ENCODE results near the gene RGS6.
A peak's percentile ranks its signal among the peaks of the same experiment; 100 is the strongest.
"Not testable (repeated sequence)": the region's sequence is repeated elsewhere in the genome, so short reads cannot be mapped to it uniquely, and the experiment has no call there.

The RGS6 gene

GRCh38 chr14:72464226-72464625, 532.0 kb downstream of the RGS6 start:
- no peak for TF ChIP-seq Cebpa-rat (IDR thresholded peaks at IDR 0.05)
- Histone ChIP-seq H3K4me1 (no peaks in the 10 kb centered on the region), H3K27ac (no peak overlapping the region), H3K4me2 (no peak overlapping the region), H3K9ac (no peak overlapping the region), H3K9me3 (peaks cover 24% of the 10 kb centered on the region), H4K20me1 (no peaks in the 10 kb centered on the region), H3K27me3 (no peaks in the 10 kb centered on the region), H3K4me3 (no peak overlapping the region), H3K36me3 (no peaks in the 10 kb centered on the region)

DNA sequence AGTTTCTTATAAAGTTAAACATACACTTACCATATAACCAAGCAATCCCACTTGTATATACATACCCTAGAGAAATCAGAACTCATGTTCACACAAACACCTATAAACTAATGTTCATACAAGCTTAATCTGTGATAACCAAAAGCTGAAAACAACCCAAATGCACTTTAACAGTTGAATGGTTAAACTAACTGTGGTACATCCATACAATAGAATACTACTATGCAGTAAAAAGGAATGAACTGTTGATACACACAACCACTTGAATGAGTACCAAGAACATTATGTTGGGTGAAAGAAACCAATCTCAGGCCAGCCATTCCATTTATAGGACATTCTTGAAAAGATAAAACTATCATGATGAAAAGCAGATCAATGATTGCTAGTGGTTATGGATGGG, 534.1 kb downstream of the RGS6 start:
- H3K9me3 ChIP-seq = peaks cover 24% of the 10 kb centered on the region
- no peak overlapping the region for H3K27ac ChIP-seq
- H3K36me3 ChIP-seq = no peaks in the 10 kb centered on the region
- no peaks in the 10 kb centered on the region for H3K27me3 ChIP-seq
- no peaks in the 10 kb centered on the region for H4K20me1 ChIP-seq
- no peaks in the 10 kb centered on the region for H3K4me1 ChIP-seq
- no peak for TF ChIP-seq Cebpa-rat (IDR thresholded peaks at IDR 0.05)
- no peak overlapping the region for H3K4me2 ChIP-seq
- no peak overlapping the region for H3K9ac ChIP-seq
- H3K4me3 ChIP-seq = no peak overlapping the region

- no peaks in the 10 kb centered on the region for H3K27me3 ChIP-seq
Observed at GRCh38 chr14:72471346-72471745, 539.1 kb downstream of the RGS6 start.

GRCh38 chr14:72472845-72473244, 540.6 kb downstream of the RGS6 start:
- H3K9me3 ChIP-seq = no peaks in the 10 kb centered on the region
- no peak overlapping the region for H3K9ac ChIP-seq
- H4K20me1 ChIP-seq = no peaks in the 10 kb centered on the region
- no peaks in the 10 kb centered on the region for H3K36me3 ChIP-seq
- TF ChIP-seq Cebpa-rat (IDR thresholded peaks at IDR 0.05) = no peak
- H3K4me3 ChIP-seq = no peak overlapping the region
- peaks cover 21% of the 10 kb centered on the region for H3K4me1 ChIP-seq
- H3K27me3 ChIP-seq = no peaks in the 10 kb centered on the region
- H3K27ac ChIP-seq = no peak overlapping the region
- no peak overlapping the region for H3K4me2 ChIP-seq

More at GRCh38 chr14:72471346-72471745, 539.1 kb downstream of the RGS6 start:
- TF ChIP-seq Cebpa-rat (IDR thresholded peaks at IDR 0.05) = no peak
- Histone ChIP-seq H3K9ac (no peak overlapping the region), H3K4me2 (no peak overlapping the region), H3K4me3 (no peak overlapping the region), H3K9me3 (peaks cover 15% of the 10 kb centered on the region), H4K20me1 (no peaks in the 10 kb centered on the region), H3K27ac (no peak overlapping the region), H3K36me3 (no peaks in the 10 kb centered on the region), H3K4me1 (peaks cover 6% of the 10 kb centered on the region)

- H3K4me2 ChIP-seq = peak overlapping the region; percentile 75
- TF ChIP-seq Cebpa-rat (IDR thresholded peaks at IDR 0.05) = peak; percentile 94
- H3K27ac ChIP-seq = no peak overlapping the region
- H3K4me1 ChIP-seq = peaks cover 61% of the 10 kb centered on the region
- no peaks in the 10 kb centered on the region for H4K20me1 ChIP-seq
- H3K36me3 ChIP-seq = no peaks in the 10 kb centered on the region
- no peak overlapping the region for H3K4me3 ChIP-seq
- no peaks in the 10 kb centered on the region for H3K27me3 ChIP-seq
- no peak overlapping the region for H3K9ac ChIP-seq
- no peaks in the 10 kb centered on the region for H3K9me3 ChIP-seq
Observed at GRCh38 chr14:72476657-72477499, 544.6 kb downstream of the RGS6 start.

- H3K27me3 ChIP-seq, H3K9me3 ChIP-seq, H3K4me3 ChIP-seq, H3K27ac ChIP-seq, H3K36me3 ChIP-seq, H3K9ac ChIP-seq, H4K20me1 ChIP-seq: not testable (repeated sequence)
- Histone ChIP-seq H3K4me1 (peaks cover 66% of the 10 kb centered on the region), H3K4me2 (peak overlapping the region; percentile 75)
Observed at GRCh38 chr14:72477578-72477977, 545.3 kb downstream of the RGS6 start.

DNA sequence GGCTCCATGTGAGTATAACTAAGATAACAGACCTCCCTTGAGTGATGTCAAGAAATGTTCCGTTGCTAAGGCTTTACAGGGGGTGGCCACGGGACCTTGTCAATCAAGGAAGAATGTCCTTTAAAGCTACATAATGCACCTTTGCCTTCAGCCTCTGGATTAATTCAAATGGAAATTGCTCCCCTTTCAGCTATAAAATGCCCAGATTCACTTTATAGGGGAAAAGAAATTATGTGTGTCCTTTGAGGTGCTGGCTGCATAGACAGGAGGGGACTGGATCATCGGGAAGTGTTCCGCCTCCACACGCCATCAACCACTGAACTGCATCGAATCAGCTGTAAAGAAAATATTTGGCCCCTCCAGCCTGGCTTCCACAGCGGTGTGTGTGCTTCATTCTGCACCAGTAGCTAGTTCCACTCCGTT, 546.3 kb downstream of the RGS6 start:
- Histone ChIP-seq H3K4me2 (peak overlapping the region; percentile 75), H3K4me1 (peaks cover 74% of the 10 kb centered on the region), H3K9me3 (peaks cover 8% of the 10 kb centered on the region)

GRCh38 chr14:72479461-72479931, 547.3 kb downstream of the RGS6 start:
- H3K9ac ChIP-seq = no peak overlapping the region
- H3K4me3 ChIP-seq = no peak overlapping the region
- no peaks in the 10 kb centered on the region for H3K27me3 ChIP-seq
- peak overlapping the region; percentile 75 for H3K4me2 ChIP-seq
- peaks cover 8% of the 10 kb centered on the region for H3K9me3 ChIP-seq
- peaks cover 74% of the 10 kb centered on the region for H3K4me1 ChIP-seq
- peak overlapping the region; percentile 37; the same call in 1 of the 2 replicates for H3K27ac ChIP-seq
- H3K36me3 ChIP-seq = no peaks in the 10 kb centered on the region
- H4K20me1 ChIP-seq = no peaks in the 10 kb centered on the region
- TF ChIP-seq Cebpa-rat (IDR thresholded peaks at IDR 0.05) = no peak

More for the DNA sequence above, 546.3 kb downstream of the RGS6 start:
- Histone ChIP-seq H4K20me1 (no peaks in the 10 kb centered on the region), H3K27ac (no peak overlapping the region), H3K4me3 (no peak overlapping the region), H3K36me3 (no peaks in the 10 kb centered on the region), H3K9ac (no peak overlapping the region), H3K27me3 (no peaks in the 10 kb centered on the region)
- no peak for TF ChIP-seq Cebpa-rat (IDR thresholded peaks at IDR 0.05)

DNA sequence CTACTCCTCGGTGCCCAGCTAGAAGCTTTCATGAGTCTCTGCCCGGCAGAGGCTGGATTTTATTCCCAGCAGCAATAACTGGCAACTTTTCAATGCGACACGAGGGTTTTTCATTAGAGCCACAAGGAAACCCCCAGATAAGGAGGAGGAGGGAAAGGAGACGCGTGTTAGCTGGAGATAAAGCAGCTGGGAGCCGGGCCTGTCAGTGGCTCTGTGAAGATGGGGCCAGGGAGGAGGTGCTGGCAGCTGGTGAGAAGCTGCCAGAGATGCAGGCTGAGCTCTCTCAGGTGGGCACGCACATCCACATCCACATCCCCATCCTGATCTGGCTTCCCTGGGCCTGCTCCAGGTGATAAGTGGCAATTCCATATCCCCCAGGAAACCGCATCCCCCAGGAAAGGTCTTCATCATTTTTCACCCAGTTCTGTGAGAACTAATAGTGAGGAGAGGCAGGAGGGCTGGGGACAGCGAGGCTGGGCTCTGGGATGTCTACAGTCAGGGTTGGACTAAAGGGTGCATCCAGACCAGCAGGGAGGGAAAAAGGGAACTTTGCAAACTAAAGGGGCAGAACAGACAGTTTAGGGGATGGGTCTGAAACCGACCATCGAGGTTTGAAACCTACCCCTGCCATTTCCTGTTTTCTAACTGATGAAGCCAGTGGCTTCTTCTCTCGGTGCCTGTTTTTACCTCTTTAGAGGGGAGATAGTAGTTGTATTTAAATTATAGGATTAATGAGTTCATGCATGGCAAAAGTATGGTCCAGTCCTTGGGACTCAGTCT, 548.4 kb downstream of the RGS6 start:
- TF ChIP-seq Cebpa-rat (IDR thresholded peaks at IDR 0.05) = no peak
- Histone ChIP-seq H3K4me2 (peak overlapping the region; percentile 75), H3K9me3 (peaks cover 13% of the 10 kb centered on the region), H3K4me3 (no peak overlapping the region), H4K20me1 (no peaks in the 10 kb centered on the region), H3K36me3 (no peaks in the 10 kb centered on the region), H3K27ac (peak overlapping the region; percentile 54; the same call in 1 of the 2 replicates), H3K4me1 (peaks cover 74% of the 10 kb centered on the region), H3K27me3 (no peaks in the 10 kb centered on the region), H3K9ac (no peak overlapping the region)

DNA sequence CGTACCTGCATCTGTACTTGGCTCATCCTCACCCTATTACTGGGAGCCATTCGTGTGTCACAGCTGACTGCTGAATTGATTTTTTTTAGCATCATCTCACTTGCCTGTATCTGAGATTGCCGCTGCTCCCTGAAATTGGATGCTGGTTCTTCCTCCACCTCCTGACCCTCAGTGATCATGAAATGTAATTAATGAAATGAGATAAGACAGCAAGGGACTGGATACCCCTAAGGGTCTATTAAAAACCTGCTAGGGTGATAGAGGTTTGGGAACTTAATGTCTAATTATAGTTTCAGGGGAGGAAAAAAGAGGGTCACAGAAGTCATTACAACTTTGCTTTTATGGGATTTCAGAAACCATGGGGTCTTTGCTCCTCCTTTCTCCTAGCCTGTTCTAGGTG, 551.1 kb downstream of the RGS6 start:
- no peaks in the 10 kb centered on the region for H3K36me3 ChIP-seq
- H3K9ac ChIP-seq = no peak overlapping the region
- peaks cover 32% of the 10 kb centered on the region for H3K9me3 ChIP-seq
- no peak overlapping the region for H3K4me3 ChIP-seq
- H3K27me3 ChIP-seq = no peaks in the 10 kb centered on the region
- no peak for TF ChIP-seq Cebpa-rat (IDR thresholded peaks at IDR 0.05)
- H3K4me2 ChIP-seq = peak overlapping the region; percentile 34; the same call in 1 of the 2 replicates
- peaks cover 48% of the 10 kb centered on the region for H3K4me1 ChIP-seq
- H4K20me1 ChIP-seq = no peaks in the 10 kb centered on the region
- no peak overlapping the region for H3K27ac ChIP-seq
